ENCODE data around the gene TMPRSS9.
A peak's percentile ranks its signal among the peaks of the same experiment; 100 is the strongest.

The TMPRSS9 gene

DNA sequence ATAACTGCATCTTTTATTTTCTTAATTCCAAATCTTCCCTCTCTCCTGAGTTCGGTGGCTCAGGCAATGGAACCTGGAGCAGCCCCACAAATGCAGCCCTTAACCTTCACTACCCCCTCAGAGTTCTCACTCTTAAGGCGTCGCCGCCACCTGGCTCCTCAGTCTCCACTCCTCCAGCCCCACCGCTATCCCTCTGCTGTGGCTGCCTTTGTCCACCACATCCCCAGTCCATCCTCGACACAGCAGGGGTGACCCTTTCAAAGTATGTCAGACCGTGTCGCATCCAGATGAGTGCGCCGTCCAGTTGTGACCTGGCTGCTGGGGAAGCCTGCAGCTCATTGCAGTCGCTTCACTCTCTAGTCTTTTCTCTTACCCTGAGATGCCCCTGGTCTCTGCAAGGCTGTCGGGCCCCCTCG is 30.6 kb upstream of the TMPRSS9 start:
- DNase-seq (ENCODE audit: low read depth), result no peak

DNA sequence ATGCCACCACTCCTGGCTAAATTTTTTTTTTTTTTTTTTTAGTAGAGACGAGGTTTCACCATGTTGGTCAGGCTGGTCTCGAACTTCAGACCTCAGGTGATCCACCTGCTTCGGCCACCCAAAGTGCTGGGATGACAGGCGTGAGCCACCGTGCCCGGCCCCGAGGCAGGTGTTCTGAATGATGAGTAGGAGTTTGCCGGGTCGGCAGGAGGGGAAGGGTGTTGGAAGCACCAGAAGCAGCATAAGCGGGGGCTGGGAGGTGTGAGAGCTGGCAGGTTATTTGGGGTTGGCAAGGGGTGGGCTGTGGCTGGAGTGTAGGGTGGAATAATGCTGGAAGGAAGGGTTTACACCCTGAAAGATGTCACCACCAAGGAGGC is 29.8 kb upstream of the TMPRSS9 start:
- no peak for DNase-seq (ENCODE audit: low read depth)

DNA sequence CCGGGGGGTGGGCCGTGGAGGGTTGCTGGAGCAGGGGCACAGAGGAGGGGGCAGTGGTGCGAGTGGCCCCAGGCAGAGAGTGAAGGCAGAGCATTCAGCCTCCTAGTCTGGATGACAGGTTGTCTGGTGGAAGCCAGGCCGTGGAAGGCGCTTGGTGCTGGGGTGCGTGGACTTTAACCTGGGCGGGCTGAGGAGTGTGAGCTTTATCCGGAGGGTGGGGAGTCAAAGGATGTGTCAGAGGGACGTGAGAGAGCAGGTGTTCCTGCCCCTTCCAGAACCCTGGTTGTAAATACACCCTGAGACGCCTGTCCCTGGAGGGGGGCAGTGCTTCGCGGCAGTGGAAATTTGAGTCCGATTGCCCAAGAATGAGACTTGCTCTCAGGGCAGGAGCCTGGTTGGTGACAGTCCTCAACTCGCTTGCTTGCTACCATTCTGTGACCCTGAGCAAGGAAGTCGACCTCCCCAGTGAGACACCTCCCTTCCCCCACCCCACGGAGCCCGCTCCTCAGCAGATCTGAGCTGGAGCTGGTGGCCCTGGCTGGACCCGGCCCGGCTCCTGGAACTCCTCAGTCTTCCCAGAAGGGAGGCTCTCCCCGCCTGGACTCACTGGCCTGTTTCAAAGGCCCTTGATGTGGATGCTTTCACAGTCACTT is 29.3 kb upstream of the TMPRSS9 start:
- no peak for DNase-seq (ENCODE audit: low read depth)

DNA sequence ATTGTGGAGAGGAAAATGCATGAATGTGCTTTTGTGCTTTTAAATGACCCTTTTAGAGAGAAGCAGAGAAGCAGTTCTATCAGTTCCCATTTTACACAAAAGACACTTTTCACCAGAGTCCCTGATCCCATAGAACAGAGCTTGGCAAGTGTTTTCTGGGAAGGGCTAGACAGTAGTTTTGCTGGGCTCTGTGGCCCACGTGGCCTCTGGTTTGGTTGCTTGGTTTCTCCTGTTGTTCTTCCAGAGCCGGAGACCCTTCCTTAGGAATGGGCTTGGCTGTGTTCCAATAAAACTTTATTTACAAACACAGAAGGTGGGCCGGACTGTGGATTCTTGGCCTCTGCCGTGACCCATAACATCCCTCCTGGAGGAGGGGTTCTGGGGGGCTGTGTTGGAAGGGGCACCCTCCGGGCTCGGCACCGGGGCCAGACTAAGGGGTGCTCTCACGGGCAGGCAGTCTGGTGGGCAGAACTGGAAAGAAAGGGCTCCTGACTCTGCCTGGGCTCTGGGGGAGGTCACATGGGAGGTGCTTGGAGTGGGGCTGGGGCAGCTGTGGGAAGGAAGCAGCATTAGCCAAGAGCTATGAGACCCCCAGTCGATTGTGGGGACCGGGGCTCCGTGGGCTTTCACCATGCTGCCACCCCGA is 28.3 kb upstream of the TMPRSS9 start:
- DNase-seq (ENCODE audit: low read depth), result no peak

DNA sequence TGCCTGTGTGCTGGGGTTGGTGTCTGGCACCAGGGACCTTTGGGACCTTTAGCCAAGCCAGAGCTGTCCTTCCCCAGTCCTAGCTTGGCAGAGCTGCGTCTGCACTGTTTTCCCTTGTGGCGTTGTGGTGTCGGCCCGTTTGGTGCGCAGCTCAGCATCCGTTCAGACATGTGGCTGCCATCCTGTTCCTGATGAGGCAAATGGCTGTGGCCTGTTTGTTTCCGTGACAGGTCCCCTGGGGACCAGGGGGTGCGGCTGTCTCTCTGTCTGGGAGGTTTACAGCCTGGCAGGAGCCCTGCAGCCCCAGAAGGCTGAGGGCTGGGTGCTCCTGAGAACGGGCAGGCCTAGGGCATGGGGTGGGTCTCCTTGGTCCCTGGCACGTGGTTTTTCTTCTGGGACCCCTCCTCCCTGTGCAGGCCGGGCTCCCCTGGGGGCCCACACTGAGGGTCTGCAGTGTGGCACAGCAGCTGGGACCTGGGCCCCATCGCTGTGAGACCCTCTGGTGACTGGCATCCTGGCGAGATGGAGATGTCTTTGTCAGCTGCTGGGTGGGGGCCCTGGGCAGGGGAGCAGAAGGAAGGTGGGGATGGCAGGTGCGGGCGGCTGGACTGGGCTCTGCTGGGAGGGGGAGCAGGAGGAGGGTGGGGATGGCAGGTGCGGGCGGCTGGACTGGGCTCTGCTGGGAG is 27.6 kb upstream of the TMPRSS9 start:
- no peak for DNase-seq (ENCODE audit: low read depth)

DNA sequence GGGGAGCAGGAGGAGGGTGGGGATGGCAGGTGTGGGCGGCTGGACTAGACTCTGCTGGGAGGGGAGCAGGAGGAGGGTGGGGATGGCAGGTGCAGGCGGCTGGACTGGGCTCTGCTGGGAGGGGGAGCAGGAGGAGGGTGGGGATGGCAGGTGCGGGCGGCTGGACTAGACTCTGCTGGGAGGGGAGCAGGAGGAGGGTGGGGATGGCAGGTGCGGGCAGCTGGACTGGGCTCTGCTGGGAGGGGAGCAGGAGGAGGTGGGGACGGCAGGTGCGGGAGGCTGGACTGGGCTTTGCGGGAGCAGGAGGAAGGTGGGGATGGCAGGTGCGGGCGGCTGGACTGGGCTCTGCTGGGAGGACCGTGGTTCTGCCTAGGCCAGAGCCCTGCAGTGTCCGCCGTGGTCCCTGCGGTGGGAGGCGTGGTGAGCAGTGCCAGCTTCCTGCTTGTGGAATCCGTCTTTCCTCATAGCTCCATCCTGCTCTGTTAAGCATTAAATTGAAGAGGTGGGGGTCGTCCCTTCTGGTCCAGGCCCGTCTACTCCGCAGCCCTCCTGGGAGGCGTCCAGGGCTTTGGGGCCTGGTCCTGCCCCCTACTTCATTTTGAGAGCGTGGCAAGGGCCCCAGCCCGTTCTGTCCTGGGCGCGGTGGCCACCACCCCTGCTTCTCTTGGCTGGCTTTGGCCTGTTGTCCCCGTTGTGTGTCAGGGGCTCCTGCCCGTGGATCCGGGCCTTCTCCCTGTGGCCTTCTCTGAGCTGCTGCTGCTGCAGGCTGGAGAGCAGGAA is 26.8 kb upstream of the TMPRSS9 start:
- DNase-seq (ENCODE audit: low read depth), result no peak

DNA sequence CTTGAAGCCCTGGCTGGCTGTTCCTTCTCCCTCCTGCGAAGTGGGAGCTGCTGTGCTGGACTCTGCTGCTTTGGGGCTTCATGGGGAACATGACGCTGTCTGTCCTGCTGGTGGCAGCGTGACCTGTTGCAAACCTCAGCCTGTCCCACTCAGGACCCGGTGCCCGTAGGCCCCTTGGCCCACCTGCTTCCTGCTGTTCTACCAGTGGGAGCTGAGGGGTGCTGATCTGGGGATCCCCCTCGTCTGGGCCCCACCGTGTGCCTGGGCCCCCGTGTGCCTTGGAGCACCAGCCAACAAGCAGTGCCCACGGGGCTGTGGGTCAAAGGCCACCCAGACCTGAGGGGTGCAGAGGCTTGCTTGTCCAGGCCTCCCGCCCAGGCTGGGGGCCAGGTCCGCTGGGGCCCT is 26.3 kb upstream of the TMPRSS9 start:
- no peak for DNase-seq (ENCODE audit: low read depth)

DNA sequence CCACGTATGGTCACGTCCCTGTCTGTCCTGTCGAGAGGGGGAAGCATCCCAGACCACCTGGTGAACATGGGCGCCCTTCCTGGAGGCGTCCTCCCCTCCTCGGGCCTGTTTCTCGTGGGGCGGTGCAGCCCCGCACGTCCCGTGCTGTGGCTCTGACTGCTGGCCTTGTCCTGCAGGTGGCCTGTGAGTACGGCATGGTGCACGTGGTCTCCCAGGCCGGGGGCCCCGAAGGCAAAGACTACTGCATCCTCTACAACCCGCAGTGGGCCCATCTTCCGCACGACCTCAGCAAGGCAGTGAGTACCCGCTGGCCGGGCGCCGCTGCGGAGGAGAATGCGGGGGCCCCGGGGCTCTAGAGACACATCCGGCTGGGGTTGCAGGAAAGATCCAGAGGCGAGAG is 25.6 kb upstream of the TMPRSS9 start:
- no peak for DNase-seq (ENCODE audit: low read depth)

DNA sequence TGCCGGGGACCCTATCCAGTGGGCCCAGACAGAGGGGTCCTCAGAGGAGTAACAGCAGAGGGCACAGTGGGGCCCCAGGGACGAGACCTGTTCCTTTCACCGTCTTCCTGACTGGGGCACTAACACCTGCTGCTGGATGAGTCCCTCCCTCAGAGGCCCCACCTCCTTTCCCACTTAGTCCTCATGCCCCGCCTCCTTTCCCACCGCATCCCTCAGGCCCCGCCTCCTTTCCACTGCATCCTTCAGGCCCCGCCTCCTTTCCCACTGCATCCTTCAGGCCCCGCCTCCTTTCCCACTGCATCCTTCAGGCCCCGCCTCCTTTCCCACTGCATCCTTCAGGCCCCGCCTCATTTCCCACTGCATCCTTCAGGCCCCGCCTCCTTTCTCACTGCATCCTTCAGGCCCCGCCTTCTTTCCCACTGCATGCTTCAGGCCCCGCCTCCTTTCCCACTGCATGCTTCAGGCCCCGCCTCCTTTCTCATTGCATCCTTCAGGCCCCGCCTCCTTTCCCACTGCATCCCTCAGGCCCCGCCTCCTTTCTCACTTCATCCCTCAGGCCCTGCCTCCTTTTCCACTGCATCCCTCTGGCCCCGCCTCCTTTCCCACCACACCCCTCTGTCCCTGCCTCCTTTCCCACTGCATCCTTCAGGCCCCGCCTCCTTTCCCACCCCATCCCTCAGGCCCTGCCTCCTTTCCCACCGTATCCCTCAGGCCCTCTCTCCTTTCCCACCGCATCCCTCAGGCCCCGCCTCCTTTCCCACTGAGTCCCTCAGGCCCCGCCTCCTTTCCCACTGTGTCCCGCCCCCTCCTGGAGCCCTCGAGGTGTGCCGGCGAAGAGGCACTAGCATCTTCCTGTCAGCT is 24.8 kb upstream of the TMPRSS9 start:
- no peak for DNase-seq (ENCODE audit: low read depth)

DNA sequence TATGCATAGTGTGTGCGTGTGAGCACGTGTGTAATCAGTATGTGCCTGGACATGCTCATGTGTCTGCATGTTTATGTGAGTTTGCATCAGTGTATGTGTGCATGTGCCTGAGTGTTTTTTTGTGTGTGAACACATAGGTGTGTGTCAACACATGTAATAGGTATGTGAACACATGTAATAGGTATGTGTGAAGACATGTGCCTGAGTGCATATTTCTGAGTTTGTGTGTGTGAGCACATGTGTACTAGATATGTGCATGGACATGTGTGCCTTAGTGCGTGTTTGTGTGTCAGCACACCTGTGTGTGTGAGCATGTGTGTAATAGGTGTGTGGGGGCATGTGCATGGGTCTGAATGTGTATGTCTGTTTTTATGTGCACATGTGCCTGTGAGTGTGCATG is 24.2 kb upstream of the TMPRSS9 start:
- no peak for DNase-seq (ENCODE audit: low read depth)

DNA sequence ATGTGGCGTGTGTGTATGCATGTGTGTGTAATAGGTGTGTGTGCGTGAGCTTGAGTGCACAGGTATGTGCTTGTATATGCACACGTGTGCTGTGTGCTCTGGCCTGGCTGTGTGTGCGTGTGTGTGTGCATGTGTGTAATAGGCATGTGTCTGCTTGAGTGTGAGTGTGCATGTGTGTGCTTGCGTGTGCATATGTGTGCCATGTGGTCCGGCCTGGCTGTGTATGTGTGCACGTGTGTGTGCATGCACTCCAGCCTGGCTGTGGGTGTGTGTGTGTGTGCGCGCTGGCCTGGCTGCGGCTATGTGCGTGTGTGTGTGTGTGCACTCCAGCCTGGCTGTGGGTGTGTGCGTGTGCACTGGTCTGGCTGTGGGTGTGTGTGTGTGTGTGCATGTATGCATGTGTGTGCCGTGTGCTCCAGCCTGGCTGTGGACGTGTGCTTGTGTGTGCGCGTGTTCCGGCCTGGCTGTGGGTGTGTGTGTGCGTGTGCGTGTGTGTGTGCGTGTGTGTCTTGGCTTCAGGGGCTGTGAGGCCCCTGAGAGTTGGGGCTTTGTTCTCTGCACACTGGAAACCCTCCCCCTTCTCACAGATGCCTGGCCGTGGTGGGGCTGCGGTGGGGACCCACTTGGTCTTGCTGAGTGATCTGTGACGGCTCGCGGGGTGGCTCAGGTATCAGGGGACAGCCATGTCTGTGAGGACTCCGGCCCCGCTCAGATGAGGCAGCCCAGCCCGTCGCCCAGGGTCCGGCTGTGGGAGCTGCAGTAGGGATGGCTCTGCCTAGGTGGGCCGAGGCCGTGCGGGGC is 23.3 kb upstream of the TMPRSS9 start:
- DNase-seq (ENCODE audit: low read depth), result no peak

DNA sequence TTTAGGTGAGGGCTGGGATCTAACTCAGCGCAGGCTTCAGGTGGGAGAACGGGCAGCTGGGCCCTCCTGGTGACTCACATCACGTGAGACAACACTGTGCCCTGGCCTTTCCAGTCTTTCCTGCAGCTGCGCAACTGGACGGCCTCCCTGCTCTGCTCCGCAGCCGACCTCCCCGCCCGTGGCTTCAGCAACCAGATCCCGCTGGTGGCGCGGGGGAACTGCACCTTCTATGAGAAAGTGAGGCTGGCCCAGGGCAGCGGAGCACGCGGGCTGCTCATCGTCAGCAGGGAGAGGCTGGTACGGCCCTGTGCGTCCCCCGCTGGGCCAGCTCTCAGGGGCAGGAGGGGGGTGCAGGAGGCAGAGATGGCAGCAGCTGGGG is 22.7 kb upstream of the TMPRSS9 start:
- peak; percentile 84 for DNase-seq (ENCODE audit: low read depth)

DNA sequence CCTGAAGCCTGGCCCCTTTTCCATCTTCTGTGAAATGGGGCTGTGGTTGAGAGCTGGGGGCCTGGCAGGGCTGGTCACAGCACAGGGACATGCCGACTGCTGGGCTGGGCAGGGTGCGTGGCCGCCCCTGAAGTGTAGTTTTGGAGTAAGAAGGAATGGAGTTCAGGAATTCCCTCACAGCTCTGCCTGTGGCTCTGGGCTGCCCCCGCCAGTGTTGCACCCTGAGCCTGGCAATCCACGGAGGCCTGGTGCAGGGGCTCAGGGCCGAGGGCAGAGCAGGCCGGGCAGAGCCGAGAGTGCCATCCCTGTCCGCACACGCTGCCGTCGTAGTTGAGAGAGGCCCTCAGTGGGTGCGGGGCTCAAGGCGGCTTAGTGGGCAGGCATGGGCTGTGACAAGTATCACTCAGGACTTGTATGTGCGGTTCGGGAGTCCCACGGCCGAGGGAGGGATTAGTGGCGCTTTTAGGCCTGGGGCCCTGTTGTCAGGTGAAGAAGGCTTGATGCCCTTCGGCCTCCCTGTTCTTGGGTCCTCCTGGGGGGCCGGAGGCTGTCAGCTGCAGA is 21.9 kb upstream of the TMPRSS9 start:
- DNase-seq (ENCODE audit: low read depth), result no peak

DNA sequence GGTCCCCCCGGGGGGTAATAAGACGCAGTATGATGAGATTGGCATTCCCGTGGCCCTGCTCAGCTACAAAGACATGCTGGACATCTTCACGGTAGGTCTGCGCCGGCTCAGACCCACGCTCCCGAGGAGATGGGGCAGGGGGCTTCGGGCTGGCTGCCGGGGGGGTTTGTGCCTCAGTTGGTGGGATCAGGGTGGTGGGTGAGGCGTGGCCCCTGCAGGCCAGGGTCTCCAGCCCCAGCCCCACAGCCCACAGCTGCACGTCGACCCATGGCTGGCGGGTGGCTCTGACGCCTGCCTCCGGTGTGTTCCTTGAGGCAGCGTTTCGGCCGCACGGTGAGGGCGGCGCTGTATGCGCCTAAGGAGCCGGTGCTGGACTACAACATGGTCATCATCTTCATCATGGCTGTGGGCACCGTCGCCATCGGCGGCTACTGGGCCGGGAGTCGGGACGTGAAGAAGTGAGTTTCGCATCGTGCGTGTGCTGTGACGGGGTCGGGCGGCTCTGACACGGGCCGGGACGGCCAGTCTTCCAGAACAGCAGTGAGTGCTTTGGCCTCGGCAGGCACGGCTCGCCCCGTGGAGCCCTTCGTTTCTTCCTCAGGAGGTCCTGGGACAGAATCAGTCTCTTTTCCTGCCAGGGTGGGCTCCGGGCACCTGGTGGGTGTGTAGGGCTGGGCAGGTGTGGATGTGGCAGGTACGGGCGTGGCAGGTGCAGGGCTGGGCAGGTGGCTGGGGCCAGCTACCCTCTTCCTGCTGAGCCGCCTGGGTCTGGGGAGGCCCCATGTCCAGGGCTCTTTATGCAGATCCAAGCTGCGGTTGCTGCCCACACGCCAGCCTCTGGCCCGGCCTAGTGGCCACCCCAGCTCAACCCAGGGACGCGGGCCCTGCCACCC is 21.1 kb upstream of the TMPRSS9 start:
- DNase-seq (ENCODE audit: low read depth), result no peak

DNA sequence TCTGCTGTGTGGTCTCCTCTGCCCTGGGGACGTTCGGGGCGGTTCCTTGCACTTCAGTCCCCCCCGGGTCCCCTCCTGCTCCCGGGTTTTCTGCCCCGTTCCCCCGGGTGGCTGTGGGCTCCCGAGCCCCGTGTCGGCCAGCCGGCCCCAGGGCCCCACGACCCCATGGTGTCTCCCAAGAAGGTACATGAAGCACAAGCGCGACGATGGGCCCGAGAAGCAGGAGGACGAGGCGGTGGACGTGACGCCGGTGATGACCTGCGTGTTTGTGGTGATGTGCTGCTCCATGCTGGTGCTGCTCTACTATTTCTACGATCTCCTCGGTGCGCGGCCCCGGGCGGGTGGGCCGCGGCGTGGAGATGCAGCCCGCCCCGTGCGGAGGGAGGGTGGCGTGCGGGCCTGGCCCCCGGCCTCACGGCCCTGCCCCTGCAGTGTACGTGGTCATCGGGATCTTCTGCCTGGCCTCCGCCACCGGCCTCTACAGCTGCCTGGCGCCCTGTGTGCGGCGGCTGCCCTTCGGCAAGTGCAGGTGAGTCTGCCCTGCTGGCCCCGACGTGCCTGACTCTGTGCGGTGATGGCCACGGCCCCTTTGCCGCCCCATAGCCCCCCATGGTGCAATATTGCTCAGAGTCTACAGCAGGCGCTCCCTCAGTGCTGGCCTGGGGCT is 20.3 kb upstream of the TMPRSS9 start:
- DNase-seq (ENCODE audit: low read depth), result no peak

DNA sequence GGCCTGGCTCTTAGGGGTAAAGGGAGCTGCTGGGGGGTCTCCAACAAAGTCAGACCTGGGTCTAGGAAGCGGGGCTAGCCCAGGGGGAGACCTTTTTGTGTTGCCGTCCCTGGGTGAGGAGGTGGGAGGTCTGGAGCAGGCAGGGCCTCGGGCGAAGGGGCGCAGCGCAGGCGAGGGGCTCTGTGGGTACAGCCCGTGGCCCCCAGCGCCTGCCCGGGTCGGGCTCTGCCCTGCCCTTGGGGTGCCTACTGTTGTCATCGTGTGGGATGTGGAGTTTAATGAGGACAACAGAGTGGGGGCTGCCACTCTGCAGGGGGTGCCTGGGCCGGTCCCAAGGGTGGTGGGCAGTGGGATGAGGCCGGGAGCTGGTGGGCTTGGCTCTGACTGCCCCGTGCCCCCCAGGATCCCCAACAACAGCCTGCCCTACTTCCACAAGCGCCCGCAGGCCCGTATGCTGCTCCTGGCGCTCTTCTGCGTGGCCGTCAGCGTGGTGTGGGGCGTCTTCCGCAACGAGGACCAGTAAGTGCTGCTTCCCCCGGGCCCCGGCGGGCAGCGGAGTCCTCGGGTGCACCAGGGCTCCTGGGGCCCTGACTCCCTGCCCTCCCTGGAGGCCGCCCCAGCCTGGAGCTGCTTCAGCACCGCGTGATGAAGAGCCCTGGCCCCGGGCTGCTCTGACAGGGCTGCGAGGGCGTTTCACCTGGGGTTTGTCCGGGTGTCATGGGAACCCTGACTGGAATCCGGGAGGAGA is 19.4 kb upstream of the TMPRSS9 start:
- no peak for DNase-seq (ENCODE audit: low read depth)

DNA sequence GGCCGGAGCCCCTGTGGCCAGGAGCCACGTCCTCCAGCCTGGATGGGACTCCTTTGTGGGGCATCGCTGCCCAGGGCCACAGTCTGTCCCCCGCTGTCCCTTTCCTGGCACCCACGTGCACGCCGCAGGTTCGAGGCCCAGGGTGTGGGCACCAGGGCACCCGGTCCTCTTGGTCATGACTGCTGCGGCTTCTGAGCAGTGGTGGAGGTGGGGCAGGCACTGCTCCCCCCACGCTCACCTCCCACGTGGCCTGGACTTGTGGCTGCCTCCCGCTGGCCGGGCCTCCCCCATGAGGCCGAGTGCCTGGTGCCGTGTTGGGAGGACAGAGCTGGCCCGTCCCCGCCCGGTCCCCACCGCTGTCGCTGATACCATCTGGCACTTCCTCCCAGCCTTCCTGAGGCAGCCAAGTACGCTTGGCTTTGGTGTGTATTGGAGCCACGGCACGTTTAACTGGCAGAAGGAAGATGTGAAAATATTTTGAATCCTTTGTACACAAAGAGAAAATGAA is 18.8 kb upstream of the TMPRSS9 start:
- no peak for DNase-seq (ENCODE audit: low read depth)

DNA sequence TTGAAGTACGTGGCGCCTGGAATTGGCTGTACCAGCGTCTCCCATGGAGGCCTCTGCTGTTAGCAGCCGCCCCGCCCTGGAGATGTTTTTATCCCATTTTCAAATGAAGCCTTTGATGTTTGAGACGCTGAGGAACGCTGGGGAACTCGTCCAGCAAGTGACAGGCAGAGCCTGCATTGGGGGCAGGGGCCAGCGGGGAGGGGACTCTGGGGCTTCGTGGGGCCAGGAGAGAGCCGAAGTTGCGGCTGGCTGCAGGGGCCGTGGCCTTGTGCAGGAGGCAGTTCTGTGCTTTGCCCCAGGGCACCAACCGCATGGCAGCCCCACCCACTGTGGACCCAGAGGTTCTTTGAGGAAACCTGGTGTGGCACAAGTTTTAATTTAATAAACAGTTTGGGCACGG is 18.1 kb upstream of the TMPRSS9 start:
- no peak for DNase-seq (ENCODE audit: low read depth)
